ENCODE results near the gene CNTNAP5.
"Not testable (repeated sequence)": the region's sequence is repeated elsewhere in the genome, so short reads cannot be mapped to it uniquely, and the experiment has no call there.

The CNTNAP5 gene

DNA sequence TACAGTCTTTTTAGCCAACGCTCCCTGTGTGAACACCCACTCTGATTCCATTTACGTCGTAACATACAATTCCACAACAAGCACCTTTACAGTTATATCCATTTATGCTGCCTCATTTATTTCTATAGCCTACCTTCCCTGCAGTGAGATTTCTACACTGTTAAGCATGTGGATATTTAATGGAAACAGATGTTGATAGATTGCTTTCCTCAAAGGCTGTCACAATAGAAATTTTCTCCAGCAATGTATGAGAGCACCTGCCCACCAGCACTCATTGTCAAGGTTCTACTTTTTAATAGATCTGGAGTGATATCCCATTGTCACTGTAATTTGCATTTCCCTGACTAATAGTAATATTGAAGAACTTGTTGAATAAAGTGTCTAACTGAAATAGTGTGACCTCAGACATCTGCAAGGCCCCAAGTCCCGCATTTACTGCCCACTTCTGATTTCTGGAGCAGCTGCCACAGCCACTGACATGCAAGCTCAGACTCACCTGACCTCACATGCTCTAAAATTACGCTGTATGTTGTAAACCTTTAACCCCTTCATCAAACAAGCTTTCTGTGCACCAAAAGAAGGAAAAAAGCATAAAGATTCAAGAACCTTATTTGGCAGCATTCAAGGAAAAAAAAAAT is 295.1 kb downstream of the CNTNAP5 start:
- no peak for DNase-seq (ENCODE audit: low spot score)

DNA sequence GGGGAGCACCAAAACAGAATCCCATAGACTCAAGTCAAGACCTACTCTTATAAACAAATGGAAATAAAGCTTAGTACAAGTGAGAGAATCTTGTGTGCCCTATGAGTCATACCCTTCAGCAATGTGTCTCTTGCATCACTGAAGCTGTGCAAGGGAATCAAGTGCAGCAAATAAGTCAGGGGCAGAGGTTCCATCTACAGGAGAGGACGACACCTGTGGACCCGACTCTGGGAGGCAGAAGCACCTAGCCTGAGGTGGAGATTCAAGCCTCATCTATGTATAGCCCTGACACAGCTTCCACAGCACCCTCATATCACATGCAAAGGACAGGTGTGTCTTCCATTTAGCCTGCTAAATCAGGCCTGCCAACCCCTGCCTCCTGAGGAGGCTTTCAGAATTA is 298.2 kb downstream of the CNTNAP5 start:
- no peak for DNase-seq (ENCODE audit: low spot score)

DNA sequence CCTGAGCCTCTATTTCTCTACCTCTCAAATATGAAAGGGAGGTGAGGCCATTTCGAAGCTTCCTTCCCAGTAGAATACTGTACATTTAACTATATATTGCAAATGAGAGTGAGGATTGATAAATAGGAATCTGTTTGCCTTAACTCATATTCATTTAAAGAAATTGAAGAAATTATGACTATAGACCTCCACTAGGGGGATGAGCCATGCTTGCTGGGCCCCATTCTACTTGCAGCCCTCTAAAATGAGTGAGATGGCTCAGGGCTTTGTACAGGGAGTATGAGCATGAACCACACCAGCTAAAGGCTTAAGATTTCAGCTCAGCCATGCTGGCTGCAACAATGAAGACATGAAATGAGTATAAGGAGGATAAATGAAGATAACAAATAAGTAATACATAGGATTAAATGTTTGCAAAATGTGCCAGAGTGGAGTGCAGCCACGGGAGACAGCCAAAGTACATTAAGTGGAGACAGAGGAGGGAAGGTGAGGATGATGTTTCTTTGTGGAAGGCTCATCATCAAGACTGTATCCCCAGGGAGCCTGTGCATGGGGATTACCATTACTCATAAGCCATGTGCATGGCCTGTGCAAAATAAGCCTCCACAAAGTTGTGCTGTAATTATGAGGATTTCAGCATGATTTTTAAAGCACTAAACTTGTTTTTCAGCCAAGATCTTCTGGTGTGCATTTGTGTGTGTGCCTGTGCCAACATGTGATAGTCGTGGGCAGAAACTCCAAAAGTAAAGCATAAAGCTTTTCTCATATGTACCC is 300.8 kb downstream of the CNTNAP5 start:
- no peak for DNase-seq (ENCODE audit: low spot score)

- no peak for DNase-seq (ENCODE audit: low spot score)
These were observed 302.2 kb downstream of the CNTNAP5 start for GRCh38 chr2:124327303-124327702.

GRCh38 chr2:124328397-124328796 is 303.3 kb downstream of the CNTNAP5 start:
- DNase-seq (ENCODE audit: low spot score), result no peak

GRCh38 chr2:124333784-124334183 is 308.7 kb downstream of the CNTNAP5 start:
- DNase-seq (ENCODE audit: low spot score), result no peak

DNA sequence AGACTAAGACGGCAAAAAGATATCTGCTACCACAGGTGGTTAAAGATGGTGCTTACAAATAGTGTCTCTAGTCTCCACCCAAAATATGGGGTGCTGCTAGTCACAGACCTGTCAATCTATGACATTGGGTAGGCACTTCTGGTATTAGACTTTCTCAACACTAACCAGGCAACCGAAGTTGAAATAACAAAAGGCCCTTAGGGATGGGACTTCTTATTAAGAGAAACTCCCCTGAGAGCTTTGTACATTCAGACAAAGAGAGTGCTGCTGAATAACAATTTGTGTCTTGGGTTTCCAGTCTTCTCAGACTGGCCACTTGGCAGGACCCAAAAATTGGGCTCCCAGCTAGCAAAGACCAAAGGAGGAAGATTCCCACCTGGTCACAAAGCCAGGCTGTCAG is 310.0 kb downstream of the CNTNAP5 start:
- DNase-seq (ENCODE audit: low spot score), result no peak

GRCh38 chr2:124339709-124340108 is 314.6 kb downstream of the CNTNAP5 start:
- no peak for DNase-seq (ENCODE audit: low spot score)

DNA sequence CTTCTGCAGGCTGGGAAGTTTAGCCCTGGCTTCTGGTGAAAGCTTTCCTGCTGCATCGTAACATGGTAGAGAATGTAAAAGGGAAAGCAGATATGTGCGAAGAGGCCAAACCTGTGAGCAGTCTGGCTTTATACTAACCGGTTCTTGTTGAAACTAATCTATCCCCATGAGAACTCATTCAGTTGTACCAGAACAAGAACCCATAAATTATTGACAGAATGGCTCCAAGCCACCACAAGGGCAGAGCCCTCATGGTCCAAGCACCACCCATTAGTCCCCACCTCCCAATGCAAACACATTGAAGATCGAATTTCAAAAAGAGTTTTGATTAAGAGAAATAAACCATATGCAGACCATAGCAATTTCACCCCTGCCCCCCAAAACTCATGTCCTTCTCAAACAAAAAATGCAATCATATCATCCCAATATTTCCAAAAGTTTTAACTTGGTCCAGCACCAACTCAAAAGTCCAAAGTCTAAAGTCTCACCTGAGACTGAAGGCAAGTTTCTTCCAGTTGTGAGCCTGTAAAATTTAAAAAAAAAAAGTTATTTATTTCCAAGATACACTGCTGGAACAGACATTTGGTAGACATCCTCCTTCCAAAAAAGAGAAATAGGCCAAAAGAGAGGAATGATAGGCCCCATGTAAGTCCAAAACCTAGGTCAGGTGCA is 318.9 kb downstream of the CNTNAP5 start:
- DNase-seq (ENCODE audit: low spot score), result no peak

GRCh38 chr2:124347209-124347608 is 322.1 kb downstream of the CNTNAP5 start:
- DNase-seq (ENCODE audit: low spot score), result no peak

GRCh38 chr2:124353656-124354055 is 328.6 kb downstream of the CNTNAP5 start:
- no peak for DNase-seq (ENCODE audit: low spot score)

DNA sequence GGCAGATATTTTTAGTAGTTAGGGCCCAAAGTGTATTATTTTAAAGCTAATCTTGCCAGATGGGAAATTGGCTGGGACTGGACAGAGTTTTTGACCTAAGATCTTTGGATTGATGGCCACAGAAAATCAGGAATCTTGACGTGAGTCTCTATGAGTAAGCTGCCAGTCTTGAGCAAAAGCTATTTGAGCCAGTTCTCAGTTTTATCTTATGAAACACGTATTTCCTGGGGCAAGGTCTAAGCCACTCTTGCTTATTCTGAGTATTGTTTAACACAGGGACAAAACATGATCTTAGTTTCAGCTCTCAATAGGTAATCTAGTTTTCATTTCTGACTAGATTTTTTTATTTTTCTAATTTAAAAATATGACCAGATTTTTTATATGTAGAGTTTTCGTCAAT is 329.4 kb downstream of the CNTNAP5 start:
- DNase-seq (ENCODE audit: low spot score), result no peak

GRCh38 chr2:124361966-124362365 is 336.9 kb downstream of the CNTNAP5 start:
- DNase-seq (ENCODE audit: low spot score), result not testable (repeated sequence)

- no peak for DNase-seq (ENCODE audit: low spot score)
These were observed 344.1 kb downstream of the CNTNAP5 start for GRCh38 chr2:124369181-124369580.

GRCh38 chr2:124380221-124380749 is 355.2 kb downstream of the CNTNAP5 start:
- no peak for DNase-seq (ENCODE audit: low spot score)

DNA sequence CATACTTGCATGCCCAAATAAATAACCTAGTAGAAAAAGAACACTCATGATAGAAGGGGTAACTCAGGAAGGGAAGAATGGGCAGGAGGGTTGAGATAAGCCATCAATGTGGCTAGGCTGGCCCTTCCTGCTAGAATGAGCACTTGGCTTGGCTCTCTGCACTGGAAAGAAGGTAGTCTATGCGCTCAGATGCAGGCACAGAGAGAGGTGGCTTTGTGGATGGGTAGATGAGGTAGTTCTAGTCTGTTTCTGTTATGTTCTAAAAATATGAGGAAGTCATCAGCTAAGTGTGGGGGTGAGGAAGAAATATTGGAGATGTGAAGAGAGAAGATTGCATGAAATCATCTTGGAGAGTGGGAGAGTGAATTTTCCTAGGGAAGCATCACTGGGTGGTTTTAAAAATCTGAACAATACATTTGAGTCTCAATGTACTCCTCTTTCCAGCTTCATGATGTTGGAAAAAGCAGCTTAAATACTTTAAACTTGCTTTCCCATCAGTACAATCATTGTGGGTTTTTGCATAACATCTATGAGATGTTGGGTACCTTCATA is 357.1 kb downstream of the CNTNAP5 start:
- no peak for DNase-seq (ENCODE audit: low spot score)

DNA sequence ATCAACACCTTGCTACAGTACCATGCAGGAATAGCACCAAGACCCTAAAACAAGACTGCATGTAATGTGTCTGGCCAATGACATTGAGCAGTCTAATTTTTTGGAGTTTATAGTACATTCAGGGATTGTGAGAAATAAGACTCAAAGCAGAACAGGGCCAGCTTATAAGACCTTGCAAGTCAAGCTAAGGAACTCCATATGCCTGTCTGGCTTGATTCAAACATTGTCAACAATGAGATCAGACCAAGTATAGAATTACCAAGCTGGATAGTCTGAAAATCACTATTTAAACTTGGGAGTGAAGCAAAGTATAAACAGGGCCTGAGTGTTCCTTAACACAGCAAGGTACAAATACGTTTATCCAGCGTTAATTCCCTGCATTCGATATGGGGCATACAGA is 370.9 kb downstream of the CNTNAP5 start:
- no peak for DNase-seq (ENCODE audit: low spot score)

DNA sequence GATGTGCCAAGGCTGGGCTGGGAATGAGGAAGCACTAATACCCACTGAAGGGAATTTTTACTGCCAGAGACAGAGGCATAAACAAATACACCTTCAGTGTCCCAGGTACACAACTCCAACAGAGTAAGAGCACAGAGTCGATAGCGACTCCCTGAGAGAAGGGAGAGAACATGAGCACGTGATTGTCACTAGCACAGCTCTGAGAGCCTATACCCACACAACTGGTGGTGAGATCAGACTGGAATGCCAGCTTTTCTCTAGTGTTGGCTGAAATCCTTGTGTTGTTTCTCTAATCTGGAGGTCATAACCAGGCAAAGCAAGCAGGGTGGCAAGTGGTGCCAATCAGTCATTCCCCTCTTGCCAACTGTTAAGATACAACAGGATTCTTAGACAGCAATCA is 377.2 kb downstream of the CNTNAP5 start:
- no peak for DNase-seq (ENCODE audit: low spot score)

GRCh38 chr2:124407836-124408534 is 382.9 kb downstream of the CNTNAP5 start:
- DNase-seq (ENCODE audit: low spot score), result not testable (repeated sequence)

DNA sequence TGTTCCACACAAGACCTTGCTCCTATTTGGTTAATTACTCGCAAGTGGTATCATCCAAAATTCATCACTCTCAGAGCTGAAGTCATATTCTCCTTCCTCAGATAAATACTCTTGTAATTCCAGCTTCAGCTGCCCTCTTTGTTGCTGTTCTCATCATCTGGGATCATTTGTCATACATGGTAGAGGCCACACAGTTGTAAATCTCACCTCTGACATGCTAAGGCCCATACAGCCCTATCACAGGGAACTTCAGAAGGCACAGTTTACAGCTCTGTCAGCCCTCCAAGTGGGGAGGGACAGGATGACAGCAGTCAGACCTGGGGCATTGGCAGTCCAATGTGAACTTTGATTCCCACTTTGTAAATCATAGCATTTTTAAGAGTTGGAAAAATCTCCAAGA is 399.0 kb downstream of the CNTNAP5 start:
- DNase-seq (ENCODE audit: low spot score), result no peak

- DNase-seq (ENCODE audit: low spot score), result no peak
These were observed 401.0 kb downstream of the CNTNAP5 start for GRCh38 chr2:124426122-124426521.

GRCh38 chr2:124426625-124427024 is 401.5 kb downstream of the CNTNAP5 start:
- DNase-seq (ENCODE audit: low spot score), result peak; percentile 47

Measured in globus pallidus (tissue), 1 donor.